ENCODE measurements around the gene SDHA.

Gene SDHA

DNA sequence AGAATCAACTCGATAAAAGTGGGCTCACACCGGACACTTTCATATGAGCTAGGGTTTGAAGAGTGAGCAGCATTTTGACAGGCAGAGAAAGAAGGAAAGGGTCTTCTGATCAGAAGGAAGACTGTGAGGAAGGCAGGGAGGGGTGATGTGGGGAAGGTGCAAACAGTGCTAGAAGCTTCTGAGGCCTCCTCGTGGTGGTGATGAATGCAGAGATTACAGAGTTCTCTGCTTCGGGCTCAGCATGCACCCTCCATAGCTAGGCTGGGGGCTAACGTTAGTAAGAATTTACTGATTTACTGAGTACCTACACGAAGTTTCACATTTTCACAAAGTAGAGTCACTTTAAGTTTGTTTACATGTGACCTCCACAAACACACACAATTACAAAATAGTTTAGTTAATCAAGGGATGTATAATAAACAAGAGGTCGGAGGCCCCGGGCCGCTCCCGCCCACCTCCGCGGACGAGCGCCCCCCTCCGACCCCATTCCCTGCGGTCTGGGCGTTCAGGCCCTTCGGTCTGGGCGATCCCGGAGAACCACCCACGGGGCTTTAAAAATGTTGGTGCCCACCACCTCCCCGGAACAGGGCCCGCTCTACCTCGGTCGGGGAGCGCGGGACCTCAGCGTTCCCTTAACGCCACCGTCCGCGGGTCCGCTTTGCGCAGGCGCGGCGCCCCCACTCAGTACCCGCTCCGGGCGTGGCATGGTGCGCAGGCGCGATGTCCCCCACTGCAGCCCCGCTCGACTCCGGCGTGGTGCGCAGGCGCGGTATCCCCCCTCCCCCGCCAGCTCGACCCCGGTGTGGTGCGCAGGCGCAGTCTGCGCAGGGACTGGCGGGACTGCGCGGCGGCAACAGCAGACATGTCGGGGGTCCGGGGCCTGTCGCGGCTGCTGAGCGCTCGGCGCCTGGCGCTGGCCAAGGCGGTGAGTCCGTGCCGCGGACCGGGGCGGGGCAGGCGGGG is at the start of gene SDHA, which contains the start of gene CCDC127:
Gene SDHA (plus strand): TSS at position 827 of the 963 bp plus-strand sequence. CDS start 36 bp downstream, at position 863.
Gene CCDC127 (minus strand): TSS at position 660 of the 963 bp plus-strand sequence. CDS start 1,304 bp downstream, outside the sequence.
- DNase-seq, result peak; percentile 87

DNA sequence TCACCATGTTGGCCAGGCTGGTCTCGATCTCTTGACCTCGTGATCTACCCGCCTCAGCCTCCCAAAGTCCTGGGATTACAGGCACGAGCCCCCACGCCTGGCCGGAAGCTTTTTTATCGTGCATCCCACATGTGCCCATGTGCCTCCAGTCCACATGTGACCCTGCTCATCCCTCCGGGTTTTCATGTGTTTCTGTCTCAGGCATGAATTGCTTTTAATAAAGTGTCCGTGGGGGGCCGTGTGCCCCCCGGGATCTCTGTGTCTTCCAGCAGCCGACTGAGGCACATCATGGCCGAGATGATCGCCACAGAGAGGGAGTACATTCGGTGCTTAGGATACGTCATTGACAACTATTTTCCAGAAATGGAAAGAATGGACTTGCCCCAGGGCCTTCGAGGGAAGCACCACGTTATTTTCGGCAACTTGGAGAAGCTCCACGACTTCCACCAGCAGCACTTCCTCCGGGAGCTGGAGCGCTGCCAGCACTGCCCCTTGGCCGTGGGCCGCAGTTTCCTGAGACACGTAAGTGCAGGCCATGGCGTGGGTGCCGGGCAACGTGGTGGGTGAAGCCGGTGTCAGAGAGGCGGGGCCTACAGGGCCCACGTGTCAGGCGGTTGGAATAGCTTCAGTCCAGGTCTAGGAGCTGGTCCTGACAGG is 48.9 kb upstream of the SDHA start:
- no peak for DNase-seq

DNA sequence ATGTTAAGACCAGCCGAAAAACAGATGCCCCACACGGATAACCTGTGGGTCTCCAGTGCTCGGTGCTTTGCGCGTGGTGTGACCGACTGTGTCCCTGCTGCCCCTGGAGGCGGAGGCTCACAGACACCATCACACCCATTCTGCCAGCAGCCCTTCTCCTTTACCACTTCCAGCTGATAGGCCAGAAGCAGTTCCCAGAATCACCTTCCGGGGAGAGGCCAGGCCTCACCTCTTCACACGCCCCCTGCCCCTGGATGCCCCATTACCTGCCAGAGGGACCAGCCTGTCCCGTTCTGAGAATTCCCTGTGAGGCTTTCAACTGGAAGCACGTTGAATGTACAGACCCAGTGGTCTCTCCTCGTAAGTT is 48.4 kb upstream of the SDHA start:
- DNase-seq, result no peak

DNA sequence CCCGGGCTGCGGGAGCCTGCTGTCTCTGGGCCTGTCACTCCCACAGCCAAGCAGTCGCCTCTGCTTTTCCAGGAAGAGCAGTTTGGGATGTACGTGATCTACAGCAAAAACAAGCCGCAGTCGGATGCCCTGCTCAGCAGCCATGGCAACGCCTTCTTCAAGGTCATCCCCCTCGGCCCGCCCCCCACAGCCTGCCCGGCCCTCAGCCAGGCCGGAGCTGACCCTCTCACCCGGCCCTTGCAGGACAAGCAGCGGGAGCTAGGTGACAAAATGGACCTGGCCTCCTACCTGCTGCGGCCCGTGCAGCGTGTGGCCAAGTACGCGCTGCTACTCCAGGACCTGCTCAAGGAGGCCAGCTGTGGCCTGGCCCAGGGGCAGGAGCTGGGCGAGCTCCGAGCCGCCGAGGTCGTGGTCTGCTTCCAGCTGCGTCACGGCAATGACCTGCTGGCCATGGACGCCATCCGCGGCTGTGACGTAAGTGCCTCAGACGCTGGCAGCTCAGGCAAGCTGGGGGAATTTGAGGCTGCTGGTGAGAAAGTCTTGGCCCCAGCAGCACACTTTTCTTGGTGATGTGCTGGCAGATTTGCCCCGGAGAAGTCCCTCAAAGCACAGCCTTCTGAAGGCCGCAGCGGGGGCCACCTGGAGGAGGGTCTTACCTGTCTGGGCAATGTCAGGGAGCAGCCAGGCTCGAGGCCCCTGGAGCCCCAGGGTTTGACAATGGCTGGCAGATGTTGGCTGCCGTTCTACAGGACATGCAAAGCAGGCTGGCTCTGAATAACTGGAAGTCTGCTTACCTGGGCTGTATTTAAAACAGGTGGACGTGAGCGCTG is 46.9 kb upstream of the SDHA start:
- no peak for DNase-seq

DNA sequence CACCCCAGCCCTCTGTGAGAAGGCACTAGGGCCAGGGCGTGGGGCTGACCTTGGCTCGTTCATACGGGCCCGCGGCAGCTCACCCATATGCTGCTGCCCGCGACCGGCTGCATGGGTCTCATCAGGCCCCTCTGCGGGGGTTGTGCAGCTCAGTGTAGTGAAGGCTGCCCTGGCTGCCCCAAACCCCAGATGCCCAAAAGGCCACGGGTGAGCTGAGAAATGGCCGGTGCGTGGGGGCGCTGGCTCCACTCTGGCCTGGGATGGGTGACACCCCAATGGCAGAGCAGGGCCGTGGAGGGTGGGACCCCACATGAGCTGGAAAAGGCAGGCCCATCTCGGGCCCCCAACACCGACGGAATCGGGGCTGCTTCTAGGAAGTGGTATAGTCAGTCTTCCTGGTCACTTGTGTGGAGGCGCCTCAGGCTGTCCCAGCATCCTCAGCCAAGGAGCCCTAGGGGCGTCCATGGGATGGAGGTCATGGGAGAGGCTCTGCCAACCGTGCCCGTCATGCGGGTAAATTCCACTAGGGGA is 46.3 kb upstream of the SDHA start:
- DNase-seq, result no peak

DNA sequence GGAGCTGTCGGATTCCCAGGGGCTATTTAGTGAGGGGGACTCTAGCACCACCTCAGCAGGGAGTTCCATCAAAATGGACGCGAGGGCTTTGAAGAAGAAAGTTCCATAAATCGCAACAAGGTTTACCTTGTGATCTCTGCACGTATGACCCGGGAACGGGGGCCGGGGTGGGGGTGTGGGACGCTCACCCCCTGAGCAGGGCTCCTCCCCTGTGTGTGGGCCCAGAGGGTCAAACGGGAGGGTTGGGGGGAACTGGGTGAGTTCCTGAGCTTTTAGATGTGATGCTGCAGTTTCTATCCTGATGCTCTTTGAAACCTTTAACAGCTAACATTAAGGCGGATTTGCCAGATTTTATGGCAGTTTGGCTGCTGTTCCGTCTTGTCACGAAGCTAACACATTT is 45.7 kb upstream of the SDHA start:
- DNase-seq, result no peak

DNA sequence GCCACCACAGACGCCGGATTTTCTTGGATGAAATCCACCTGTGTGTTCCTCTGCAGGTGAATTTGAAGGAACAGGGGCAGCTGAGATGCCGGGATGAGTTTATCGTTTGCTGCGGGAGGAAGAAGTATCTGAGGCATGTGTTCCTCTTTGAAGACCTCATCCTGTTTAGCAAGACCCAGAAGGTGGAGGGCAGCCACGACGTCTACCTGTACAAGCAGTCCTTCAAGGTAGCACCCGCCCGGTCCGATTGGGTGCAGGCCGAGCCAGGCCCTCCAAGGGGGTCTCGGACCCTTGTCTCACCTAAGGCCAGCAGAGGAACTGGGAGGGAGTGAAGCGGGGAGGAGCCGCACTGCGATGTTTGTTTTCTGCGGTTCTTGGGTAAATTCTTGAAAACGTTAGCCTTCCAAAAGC is 45.3 kb upstream of the SDHA start:
- no peak for DNase-seq

DNA sequence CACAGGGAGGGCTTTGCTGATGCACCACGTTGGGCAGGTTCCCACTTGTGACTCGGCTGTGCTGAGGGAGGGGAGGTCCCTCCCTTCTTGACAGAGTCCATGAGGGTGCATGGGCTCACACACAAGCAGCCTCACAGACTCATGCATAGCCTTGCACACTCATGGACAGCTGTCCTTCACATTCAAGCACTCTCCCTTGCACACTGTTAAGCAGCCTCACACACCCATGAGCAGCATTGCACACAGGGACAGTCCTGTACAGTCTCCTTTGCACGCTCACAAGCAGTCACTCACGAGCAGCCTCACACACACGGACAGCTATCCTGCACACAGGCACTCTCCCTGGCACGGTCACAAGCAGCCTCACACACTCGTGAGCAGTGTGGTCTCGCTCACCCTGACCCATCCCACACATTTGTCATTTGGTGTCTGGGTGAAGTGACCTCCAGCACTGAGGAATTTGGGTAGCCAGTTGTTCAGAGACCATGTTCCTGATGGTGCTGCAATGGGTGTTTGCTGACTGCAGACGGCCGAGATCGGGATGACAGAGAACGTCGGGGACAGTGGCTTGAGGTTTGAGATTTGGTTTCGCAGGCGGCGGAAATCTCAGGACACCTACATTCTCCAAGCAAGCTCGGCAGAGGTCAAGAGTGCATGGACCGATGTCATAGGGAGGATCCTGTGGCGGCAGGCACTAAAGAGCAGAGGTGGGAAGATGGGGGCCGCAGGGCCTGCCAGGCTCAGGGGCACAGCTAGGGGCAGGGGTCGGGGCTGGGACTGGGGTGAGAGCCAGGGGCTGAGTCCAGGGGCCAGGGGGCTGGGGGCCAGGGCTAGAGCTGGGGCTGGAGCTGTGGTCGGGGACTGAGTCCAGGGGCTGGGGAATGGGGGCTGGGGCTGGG is 44.5 kb upstream of the SDHA start:
- no peak for DNase-seq

- DNase-seq, result no peak
Measured at GRCh38 chr5:174291-174600, 43.9 kb upstream of the SDHA start.

GRCh38 chr5:174876-175465 is 43.1 kb upstream of the SDHA start:
- DNase-seq, result no peak

GRCh38 chr5:176296-176823 is 41.8 kb upstream of the SDHA start:
- DNase-seq, result no peak

DNA sequence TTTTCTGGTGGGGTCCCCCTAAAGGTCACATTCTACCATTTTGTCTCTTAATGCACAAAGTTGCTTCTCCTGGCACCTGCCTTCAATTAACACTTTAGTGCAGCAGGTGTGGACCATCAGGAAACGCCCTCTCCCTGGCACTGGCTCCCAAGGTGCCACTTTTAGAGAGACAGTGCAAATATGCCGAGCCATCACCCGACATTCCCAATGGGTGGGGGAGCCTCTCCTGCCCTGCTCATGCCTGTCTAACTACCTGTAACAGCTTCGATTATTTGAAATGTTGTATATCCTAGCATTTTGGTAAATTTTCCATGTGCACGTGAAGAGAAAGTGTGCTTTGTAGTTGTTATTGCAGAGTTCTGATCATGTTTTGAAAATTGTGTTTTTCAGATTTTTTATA is 40.0 kb upstream of the SDHA start:
- no peak for DNase-seq

DNA sequence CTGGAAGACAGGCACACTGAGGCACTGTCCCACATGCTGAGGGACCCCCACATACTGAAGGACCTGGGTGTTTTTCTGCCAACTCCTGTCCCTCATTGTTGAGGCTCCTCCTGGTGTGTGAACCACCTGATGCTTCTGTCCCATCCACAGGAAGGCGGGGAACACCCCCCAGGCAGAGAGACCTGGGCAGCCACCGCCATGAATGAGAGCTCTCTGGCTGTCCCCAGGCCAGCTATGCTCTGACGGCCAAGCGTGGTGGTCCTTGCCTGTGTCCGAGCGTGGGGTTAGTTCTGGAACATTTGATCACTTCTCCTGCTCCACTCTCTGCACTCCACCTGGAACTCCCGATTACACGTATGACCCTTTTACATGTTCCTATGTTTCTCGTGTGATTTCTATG is 38.7 kb upstream of the SDHA start:
- no peak for DNase-seq

DNA sequence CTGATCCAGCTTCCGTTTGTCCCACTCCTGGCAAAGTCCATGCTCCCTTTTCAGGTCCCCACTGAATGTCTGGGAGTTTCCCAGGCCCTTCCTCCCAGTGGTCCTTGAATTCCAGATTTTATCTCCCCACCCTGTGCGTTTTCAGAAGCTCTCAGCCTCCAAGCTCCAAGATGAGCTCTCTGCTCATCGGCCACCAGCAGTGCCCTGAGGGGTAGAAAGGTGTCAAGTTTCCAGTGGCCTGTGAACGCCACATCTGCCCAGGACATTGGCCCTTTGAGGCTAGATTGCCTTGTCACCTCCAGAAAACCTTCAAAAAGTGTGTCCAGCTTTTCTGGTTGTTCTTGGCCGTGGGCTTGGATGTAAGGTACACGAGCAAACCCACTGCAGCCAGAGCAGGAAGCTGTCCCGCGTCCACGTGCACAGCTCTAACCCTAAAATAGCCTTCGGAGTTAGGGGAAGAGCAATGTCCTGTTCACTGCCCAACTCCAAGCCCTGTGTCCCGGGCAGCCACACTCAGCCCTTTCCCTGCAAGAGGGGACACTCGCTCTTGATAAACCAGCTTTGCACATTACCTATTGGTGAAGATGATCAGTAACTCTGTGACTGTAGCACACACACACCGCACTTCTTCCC is 37.7 kb upstream of the SDHA start:
- no peak for DNase-seq

GRCh38 chr5:181160-181559 is 37.0 kb upstream of the SDHA start:
- no peak for DNase-seq

- DNase-seq, result no peak
Measured at GRCh38 chr5:181566-181965, 36.6 kb upstream of the SDHA start.

DNA sequence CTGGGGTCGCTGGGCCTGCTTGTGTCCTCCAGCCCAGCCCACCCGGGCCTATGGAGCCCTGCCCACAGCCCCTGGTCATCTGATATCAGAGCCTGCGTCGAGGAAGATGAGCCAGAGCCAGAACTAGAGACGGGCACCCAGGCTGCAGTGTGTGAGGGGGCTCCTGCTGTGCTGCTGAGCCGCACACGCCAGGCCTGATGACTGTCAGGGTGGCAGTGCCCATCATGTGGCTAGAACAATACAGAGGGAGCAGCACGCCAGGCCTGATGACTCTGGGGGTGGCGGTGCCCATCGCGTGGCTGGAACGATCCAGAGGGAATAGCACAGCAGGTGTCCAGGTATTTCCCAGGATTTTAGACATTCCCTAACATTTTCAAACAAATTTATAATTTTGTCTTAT is 36.0 kb upstream of the SDHA start:
- no peak for DNase-seq

DNA sequence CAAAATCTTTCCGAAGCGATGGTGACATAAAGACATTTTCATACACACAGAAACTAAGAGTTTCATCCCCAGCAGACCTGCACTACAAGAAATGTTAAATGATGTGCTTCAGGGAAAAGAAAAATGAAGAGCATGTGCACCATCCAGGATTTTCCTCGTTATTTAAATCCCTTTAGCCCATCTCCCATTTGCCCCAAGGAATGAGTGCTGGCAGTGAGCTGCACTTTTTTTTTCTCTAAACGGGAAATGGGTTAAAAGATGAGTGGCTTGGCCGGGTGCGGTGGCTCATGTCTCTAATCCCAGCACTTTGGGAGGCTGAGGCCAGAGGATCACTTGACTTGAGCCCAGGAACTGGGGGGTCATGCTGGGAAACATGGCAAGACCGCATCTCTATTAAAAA is 33.6 kb upstream of the SDHA start:
- no peak for DNase-seq

- no peak for DNase-seq
Measured at GRCh38 chr5:185095-186070, 32.7 kb upstream of the SDHA start.
